ENCODE results near the gene RPS6KB2. TPM values are rescaled to one million over a fixed set of nuclear protein-coding genes. Genes with fewer than 3 reads are reported as not detected.

Gene RPS6KB2
- polyA plus RNA-seq, 1 experiment, result 59.9 TPM

DNA sequence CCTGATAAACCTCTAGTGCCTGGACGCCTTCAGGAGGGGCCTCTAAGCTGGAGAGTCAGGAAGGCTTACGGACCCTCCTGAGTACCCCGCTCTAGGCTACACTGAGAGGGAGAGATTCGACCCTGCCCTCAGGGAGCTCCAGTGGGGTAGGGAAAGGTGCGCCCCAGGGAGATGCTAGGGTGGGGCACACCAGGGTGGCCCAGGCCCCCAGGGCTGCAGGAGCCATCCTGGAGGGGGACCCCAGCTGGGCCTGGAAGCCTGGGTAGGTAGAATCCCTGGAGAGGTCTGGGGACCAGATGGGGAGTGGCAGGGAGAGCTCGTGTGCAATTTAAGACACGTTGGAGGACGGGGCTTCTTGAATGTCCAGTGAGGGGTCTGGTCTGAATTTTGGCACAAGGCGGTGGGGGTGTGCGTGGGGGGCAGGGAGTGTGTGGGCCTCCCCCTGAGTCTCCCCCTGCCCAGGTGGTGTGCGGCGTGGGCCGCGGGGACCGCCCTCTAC lies 8.1 kb upstream of the RPS6KB2 start:
- no peak for DNase-seq (ENCODE audit: low read depth)
- Histone ChIP-seq H3K36me3 (ENCODE audit: control insufficient read depth, insufficient read depth, low read length) (no peaks in the 10 kb centered on the region), H3K27me3 (ENCODE audit: control insufficient read depth, insufficient read depth, low read length) (no peaks in the 10 kb centered on the region), H3K4me3 (ENCODE audit: low read depth, low read length) (peak overlapping the region; percentile 41)
- ChIA-PET CTCF (interaction anchor here (1.4 to 3.1 kb wide), 3 partner anchors 13 to 38 kb away, joined by 4 to 9 read pairs (median 5); partner anchors contain the start of gene PPP1CA), POLR2A (no interaction called here)
- TF ChIP-seq, protein P1, sequence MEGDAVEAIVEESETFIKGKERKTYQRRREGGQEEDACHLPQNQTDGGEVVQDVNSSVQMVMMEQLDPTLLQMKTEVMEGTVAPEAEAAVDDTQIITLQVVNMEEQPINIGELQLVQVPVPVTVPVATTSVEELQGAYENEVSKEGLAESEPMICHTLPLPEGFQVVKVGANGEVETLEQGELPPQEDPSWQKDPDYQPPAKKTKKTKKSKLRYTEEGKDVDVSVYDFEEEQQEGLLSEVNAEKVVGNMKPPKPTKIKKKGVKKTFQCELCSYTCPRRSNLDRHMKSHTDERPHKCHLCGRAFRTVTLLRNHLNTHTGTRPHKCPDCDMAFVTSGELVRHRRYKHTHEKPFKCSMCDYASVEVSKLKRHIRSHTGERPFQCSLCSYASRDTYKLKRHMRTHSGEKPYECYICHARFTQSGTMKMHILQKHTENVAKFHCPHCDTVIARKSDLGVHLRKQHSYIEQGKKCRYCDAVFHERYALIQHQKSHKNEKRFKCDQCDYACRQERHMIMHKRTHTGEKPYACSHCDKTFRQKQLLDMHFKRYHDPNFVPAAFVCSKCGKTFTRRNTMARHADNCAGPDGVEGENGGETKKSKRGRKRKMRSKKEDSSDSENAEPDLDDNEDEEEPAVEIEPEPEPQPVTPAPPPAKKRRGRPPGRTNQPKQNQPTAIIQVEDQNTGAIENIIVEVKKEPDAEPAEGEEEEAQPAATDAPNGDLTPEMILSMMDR (IDR thresholded peaks at IDR 0.05; ENCODE audit: insufficient read depth, low read depth, low read length), result no peak

DNA sequence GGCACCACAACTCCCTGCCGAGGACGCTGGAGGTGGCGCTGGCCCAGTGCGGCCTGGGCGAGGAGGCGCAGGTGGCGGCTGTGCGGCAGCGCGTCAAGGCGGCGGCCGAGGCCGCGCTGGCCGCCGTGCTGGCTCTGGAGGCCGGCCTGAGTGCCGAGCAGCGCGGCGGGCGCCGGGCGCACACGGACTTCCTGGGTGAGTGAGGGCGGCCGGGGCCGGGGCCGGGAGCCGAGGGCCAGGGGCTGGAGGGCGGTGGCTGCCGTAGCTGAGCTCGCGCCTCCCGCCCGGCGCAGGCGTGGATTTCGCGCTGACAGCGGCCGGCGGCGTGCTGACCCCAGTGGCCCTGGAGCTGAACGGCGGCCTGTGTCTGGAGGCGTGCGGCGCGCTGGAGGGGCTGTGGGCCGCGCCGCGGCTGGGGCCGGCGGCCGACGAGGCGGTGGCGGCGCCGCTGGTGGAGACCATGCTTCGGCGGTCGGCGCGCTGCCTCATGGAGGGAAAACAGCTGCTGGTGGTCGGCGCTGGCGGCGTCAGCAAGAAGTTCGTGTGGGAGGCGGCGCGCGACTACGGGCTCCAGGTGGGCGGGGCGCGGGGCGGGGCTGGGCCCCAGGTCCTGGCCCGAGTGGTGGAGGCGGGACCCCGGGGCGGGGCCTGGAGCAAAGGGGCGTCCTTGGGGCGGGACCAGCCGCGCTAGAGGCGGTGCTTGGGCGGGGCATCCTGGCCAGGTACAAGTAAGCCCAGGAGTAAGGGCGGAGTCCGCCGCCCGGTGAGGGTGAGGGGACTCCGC lies 7.5 kb upstream of the RPS6KB2 start:
- Histone ChIP-seq H3K4me3 (ENCODE audit: low read depth, low read length) (peak overlapping the region; percentile 41), H3K27me3 (ENCODE audit: control insufficient read depth, insufficient read depth, low read length) (no peaks in the 10 kb centered on the region), H3K36me3 (ENCODE audit: control insufficient read depth, insufficient read depth, low read length) (no peaks in the 10 kb centered on the region)
- no peak for DNase-seq (ENCODE audit: low read depth)
- POLR2A ChIA-PET, result no interaction called here
- TF ChIP-seq, protein P1 (IDR thresholded peaks at IDR 0.05; ENCODE audit: insufficient read depth, low read depth, low read length), result no peak
- CTCF ChIA-PET, result interaction anchor here (0.6 to 3.1 kb wide), 4 partner anchors 13 to 209 kb away, joined by 3 to 9 read pairs (median 4); partner anchors contain the start of gene PPP1CA

DNA sequence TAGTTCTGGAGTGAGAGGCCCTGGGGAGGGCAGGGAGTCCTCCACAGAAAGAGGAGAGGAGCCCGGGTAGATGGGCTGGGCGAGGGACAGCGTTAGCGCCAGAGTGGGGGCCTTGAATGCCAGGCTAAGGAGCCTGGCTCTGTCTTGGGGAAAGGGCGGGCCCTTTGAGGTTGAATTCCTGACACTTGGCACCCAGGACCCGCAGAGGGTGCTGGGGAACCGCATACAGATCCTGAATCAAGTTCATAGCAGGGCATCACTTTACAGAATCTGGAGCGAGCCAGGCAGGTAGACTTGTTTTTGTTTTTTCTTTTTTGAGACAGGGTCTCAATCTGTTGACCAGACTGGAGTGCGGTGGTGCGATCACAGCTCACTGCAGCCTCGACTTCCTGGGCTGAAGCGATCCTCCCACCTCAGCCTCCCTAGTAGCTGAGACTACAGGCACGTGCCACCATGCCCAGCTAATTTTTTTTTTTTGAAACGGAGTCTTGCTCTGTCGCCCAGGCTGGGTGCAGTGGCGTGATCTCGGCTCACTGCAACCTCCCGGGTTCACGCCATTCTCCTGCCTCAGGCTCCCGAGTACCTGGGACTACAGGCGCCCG lies 6.8 kb upstream of the RPS6KB2 start:
- POLR2A ChIA-PET, result interaction anchor here (0.6 kb wide), 1 partner anchor 160 kb away, joined by 6 read pairs; no protein-coding TSS in a partner anchor
- peak overlapping the region; percentile 41 for H3K4me3 ChIP-seq (ENCODE audit: low read depth, low read length)

DNA sequence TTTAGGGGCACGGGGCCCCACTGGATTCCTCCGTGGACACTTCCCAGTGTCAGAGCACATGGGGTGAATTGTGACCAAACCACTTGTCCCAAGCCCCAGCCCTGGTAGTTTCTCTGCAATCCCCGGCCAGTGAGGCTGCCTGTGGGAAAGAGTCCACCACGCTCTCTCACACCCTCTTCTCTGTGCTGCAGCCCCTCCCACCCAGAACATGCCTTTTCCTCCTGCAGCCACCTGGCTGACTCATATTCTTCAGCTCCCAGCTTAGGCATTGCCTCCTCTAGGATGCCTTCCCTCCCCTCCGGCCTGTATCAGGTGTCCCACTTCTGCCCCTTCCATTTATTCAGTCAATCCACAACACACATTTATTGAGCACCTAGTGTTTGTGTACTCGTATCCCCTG lies 5.4 kb upstream of the RPS6KB2 start:
- TF ChIP-seq, protein P1 (IDR thresholded peaks at IDR 0.05; ENCODE audit: insufficient read depth, low read depth, low read length), result no peak
- CTCF ChIA-PET, result no interaction called here
- no peak for DNase-seq (ENCODE audit: low read depth)
- POLR2A ChIA-PET, result no interaction called here
- Histone ChIP-seq H3K4me3 (ENCODE audit: low read depth, low read length) (no peak overlapping the region), H3K36me3 (ENCODE audit: control insufficient read depth, insufficient read depth, low read length) (no peaks in the 10 kb centered on the region), H3K27me3 (ENCODE audit: control insufficient read depth, insufficient read depth, low read length) (no peaks in the 10 kb centered on the region)

More for the DNA sequence above, 6.8 kb upstream of the RPS6KB2 start:
- no peaks in the 10 kb centered on the region for H3K36me3 ChIP-seq (ENCODE audit: control insufficient read depth, insufficient read depth, low read length)
- TF ChIP-seq, protein P1 (IDR thresholded peaks at IDR 0.05; ENCODE audit: insufficient read depth, low read depth, low read length), result no peak
- CTCF ChIA-PET, result interaction anchor here (0.6 to 3.1 kb wide), 4 partner anchors 14 to 209 kb away, joined by 3 to 9 read pairs (median 4); partner anchors contain the start of gene PPP1CA
- no peaks in the 10 kb centered on the region for H3K27me3 ChIP-seq (ENCODE audit: control insufficient read depth, insufficient read depth, low read length)
- DNase-seq (ENCODE audit: low read depth), result no peak

DNA sequence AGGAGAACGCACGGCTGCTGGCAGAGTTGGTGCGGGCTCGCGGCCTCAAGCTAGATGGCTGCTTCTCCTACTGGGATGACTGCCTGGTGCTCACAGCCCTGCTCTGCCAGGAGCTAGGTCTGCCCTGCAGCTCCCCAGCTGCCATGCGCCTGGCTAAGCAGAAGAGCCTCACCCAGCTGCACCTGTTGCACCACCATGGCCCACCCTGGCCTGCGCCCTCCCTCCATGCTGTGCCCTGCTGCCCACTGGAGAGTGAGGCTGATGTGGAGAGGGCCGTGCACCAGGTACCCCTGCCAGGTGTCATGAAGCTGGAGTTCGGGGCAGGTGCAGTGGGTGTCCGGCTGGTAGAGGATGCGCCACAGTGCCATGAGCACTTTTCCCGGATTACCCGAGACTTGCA lies 4.8 kb upstream of the RPS6KB2 start:
- DNase-seq (ENCODE audit: low read depth), result no peak
- TF ChIP-seq, protein P1 (IDR thresholded peaks at IDR 0.05; ENCODE audit: insufficient read depth, low read depth, low read length), result no peak
- H3K36me3 ChIP-seq (ENCODE audit: control insufficient read depth, insufficient read depth, low read length), result no peaks in the 10 kb centered on the region
- H3K4me3 ChIP-seq (ENCODE audit: low read depth, low read length), result no peak overlapping the region
- H3K27me3 ChIP-seq (ENCODE audit: control insufficient read depth, insufficient read depth, low read length), result no peaks in the 10 kb centered on the region
- CTCF ChIA-PET, result no interaction called here
- POLR2A ChIA-PET, result no interaction called here
